HepG2 (cell line): Measurements from ENCODE around the gene NPHS1. TPM values are rescaled to one million over a fixed set of nuclear protein-coding genes. Genes with fewer than 3 reads are reported as not detected.

Source experiments
- ATAD3A ChIP-seq: sonication (generic); formaldehyde crosslinking; IDR thresholded peaks from 2 replicates; pipeline ENCODE4 v1.4.0; 2020; ENCODE audit warnings: missing genetic modification reagents
- ATRX ChIP-seq: sonication (generic); formaldehyde crosslinking; IDR thresholded peaks from 2 replicates; pipeline ENCODE4 v1.4.0; 2020; ENCODE audit warnings: missing genetic modification reagents, borderline replicate concordance
- FOXC1 ChIP-seq: sonication (generic); formaldehyde crosslinking; IDR thresholded peaks from 2 replicates; pipeline ENCODE4 v1.8.0; 2022; ENCODE audit warnings: mild to moderate bottlenecking, missing genetic modification reagents, borderline replicate concordance
- FOXK1 ChIP-seq: sonication (generic); formaldehyde crosslinking; IDR thresholded peaks from 2 replicates; pipeline ENCODE4 v1.4.0; 2020; ENCODE audit warnings: low read depth, missing genetic modification reagents, borderline replicate concordance
- KLF6 ChIP-seq: IDR thresholded peaks from 2 replicates; pipeline ENCODE4 v1.8.0; 2016; ENCODE audit warnings: missing biosample characterization, missing genetic modification reagents
- MIER2 ChIP-seq: IDR thresholded peaks from 2 replicates; pipeline ENCODE4 v1.6.1; 2016; ENCODE audit warnings: missing biosample characterization, missing genetic modification reagents
- MXD4 ChIP-seq: IDR thresholded peaks from 2 replicates; pipeline ENCODE4 v1.6.1; 2016; ENCODE audit warnings: mild to moderate bottlenecking, missing biosample characterization, missing genetic modification reagents
- NFAT5 ChIP-seq: sonication (generic); formaldehyde crosslinking; IDR thresholded peaks from 2 replicates; pipeline ENCODE4 v1.4.0; 2020; ENCODE audit warnings: missing genetic modification reagents
- RBM39 ChIP-seq: fragments of 200-400 bp; formaldehyde crosslinking; IDR thresholded peaks from one replicate; pipeline ENCODE4 v1.6.1; 2018; ENCODE audit warnings: antibody characterized with exemption, mild to moderate bottlenecking, low read depth, low read length; ENCODE audit not compliant: poor library complexity, severe bottlenecking
- SRSF1 ChIP-seq: fragments of 200-400 bp; formaldehyde crosslinking; optimal IDR thresholded peaks from 2 replicates; pipeline ENCODE3; 2017; ENCODE audit warnings: mild to moderate bottlenecking, low read depth, low read length, moderate library complexity
- SRY ChIP-seq: sonication (generic); formaldehyde crosslinking; IDR thresholded peaks from 2 replicates; pipeline ENCODE4 v1.8.0; 2022; ENCODE audit warnings: mild to moderate bottlenecking, missing genetic modification reagents
- TRIM24 ChIP-seq: sonication (generic); formaldehyde crosslinking; IDR thresholded peaks from 2 replicates; pipeline ENCODE4 v1.8.0; 2022; ENCODE audit warnings: mild to moderate bottlenecking, missing genetic modification reagents
- XRCC5 ChIP-seq: fragments of 200-400 bp; formaldehyde crosslinking; optimal IDR thresholded peaks from 2 replicates; pipeline ENCODE3; 2017; ENCODE audit warnings: mild to moderate bottlenecking, low read length
- ZNF329 ChIP-seq: sonication (generic); formaldehyde crosslinking; IDR thresholded peaks from 2 replicates; pipeline ENCODE4 v1.9.0; 2021; ENCODE audit warnings: low read depth, mild to moderate bottlenecking, missing genetic modification reagents
- ZNF598 ChIP-seq: sonication (generic); formaldehyde crosslinking; IDR thresholded peaks from 2 replicates; pipeline ENCODE4 v1.5.1; 2020; ENCODE audit warnings: mild to moderate bottlenecking, missing genetic modification reagents, borderline replicate concordance
- ZNF773 ChIP-seq: sonication (generic); formaldehyde crosslinking; IDR thresholded peaks from 2 replicates; pipeline ENCODE4 v1.4.0; 2020; ENCODE audit warnings: missing genetic modification reagents, borderline replicate concordance
- polyA plus RNA-seq, 8 experiments: library from polyadenylated mRNA; depleted of rRNA in 3 of 8; stranded (reverse) in 7 of 8; unstranded in 1 of 8; fragments of >200 nt; fragmentation: Illumina TruSeq in 4 of 8; extraction: Trizol in 4 of 8; gene quantifications; 2 replicates each; pipeline versions ENCODE4 v1.2.1 to v1.2.3, GENCODE V29; 2011 to 2016; ENCODE audit warnings: low read depth in 4 of 8, missing spikeins in 1 of 8, mixed read lengths in 1 of 8; ENCODE audit not compliant: insufficient read depth in 1 of 8
- total RNA-seq, 5 experiments: library from RNA; depleted of rRNA; stranded (reverse); fragments of >200 nt; fragmentation: Illumina TruSeq; extraction: Trizol; gene quantifications; 2 replicates each; pipeline ENCODE4 v1.2.3, GENCODE V29; 2016; ENCODE audit warnings: low read depth in 1 of 5
- TF ChIP-seq, protein P1 (sequence below): sonication (generic); formaldehyde crosslinking; IDR thresholded peaks from 2 replicates; pipeline ENCODE4 v1.4.0; 2020; ENCODE audit warnings: mild to moderate bottlenecking, missing genetic modification reagents
- TF ChIP-seq, protein P2 (sequence below): sonication (generic); formaldehyde crosslinking; IDR thresholded peaks from 2 replicates; pipeline ENCODE4 v1.8.0; 2022; ENCODE audit warnings: mild to moderate bottlenecking, missing genetic modification reagents

The NPHS1 gene
- total and polyA plus RNA-seq, 2 of the 13 experiments (the other 11 are each of a cell fraction or from before 2014, with no cell fraction given), result not detected

DNA sequence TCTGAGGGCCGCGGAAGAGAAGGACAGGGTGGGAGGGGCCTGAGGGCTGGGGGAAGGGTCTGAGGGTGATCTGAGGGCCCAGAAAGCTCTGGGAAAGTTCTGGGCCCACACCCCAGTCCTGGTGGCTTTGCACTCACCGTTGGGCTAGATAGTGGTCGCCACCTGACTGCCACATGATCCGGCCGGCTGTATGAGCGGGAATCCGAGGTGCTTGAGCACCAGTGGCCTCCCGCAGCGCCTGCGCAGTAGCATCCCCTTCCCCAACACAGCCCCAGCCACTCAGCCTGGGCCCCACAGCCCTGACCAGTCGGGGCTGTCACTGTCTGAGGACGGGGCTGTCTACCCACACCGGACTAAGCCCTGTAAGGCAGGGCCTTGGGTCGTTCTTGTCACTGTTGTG is 54.6 kb downstream of the NPHS1 start (continued):
- TF ChIP-seq SRY (CRISPR knock-in tag) (peak; percentile 70; the same call in 1 of the 2 replicates), FOXK1 (CRISPR knock-in tag) (no peak), MIER2 (CRISPR knock-in tag) (no peak), ZNF598 (CRISPR knock-in tag) (no peak), RBM39 (no peak), NFAT5 (CRISPR knock-in tag) (peak; percentile 79; the same call in 1 of the 2 replicates), TRIM24 (CRISPR knock-in tag) (no peak), ATAD3A (CRISPR knock-in tag) (no peak), XRCC5 (no peak), SRSF1 (no peak), ZNF329 (CRISPR knock-in tag) (0 out of 2 replicates have a peak, but pooled peaks have one; percentile 33), ZNF773 (CRISPR knock-in tag) (no peak), ATRX (CRISPR knock-in tag) (no peak), MXD4 (CRISPR knock-in tag) (no peak), FOXC1 (CRISPR knock-in tag) (peak; percentile 62; the same call in 1 of the 2 replicates), KLF6 (CRISPR knock-in tag) (0 out of 2 replicates have a peak, but pooled peaks have one; percentile 35)
- TF ChIP-seq, protein P1, sequence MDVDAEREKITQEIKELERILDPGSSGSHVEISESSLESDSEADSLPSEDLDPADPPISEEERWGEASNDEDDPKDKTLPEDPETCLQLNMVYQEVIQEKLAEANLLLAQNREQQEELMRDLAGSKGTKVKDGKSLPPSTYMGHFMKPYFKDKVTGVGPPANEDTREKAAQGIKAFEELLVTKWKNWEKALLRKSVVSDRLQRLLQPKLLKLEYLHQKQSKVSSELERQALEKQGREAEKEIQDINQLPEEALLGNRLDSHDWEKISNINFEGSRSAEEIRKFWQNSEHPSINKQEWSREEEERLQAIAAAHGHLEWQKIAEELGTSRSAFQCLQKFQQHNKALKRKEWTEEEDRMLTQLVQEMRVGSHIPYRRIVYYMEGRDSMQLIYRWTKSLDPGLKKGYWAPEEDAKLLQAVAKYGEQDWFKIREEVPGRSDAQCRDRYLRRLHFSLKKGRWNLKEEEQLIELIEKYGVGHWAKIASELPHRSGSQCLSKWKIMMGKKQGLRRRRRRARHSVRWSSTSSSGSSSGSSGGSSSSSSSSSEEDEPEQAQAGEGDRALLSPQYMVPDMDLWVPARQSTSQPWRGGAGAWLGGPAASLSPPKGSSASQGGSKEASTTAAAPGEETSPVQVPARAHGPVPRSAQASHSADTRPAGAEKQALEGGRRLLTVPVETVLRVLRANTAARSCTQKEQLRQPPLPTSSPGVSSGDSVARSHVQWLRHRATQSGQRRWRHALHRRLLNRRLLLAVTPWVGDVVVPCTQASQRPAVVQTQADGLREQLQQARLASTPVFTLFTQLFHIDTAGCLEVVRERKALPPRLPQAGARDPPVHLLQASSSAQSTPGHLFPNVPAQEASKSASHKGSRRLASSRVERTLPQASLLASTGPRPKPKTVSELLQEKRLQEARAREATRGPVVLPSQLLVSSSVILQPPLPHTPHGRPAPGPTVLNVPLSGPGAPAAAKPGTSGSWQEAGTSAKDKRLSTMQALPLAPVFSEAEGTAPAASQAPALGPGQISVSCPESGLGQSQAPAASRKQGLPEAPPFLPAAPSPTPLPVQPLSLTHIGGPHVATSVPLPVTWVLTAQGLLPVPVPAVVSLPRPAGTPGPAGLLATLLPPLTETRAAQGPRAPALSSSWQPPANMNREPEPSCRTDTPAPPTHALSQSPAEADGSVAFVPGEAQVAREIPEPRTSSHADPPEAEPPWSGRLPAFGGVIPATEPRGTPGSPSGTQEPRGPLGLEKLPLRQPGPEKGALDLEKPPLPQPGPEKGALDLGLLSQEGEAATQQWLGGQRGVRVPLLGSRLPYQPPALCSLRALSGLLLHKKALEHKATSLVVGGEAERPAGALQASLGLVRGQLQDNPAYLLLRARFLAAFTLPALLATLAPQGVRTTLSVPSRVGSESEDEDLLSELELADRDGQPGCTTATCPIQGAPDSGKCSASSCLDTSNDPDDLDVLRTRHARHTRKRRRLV (CRISPR knock-in tag), result no peak
- TF ChIP-seq, protein P2, sequence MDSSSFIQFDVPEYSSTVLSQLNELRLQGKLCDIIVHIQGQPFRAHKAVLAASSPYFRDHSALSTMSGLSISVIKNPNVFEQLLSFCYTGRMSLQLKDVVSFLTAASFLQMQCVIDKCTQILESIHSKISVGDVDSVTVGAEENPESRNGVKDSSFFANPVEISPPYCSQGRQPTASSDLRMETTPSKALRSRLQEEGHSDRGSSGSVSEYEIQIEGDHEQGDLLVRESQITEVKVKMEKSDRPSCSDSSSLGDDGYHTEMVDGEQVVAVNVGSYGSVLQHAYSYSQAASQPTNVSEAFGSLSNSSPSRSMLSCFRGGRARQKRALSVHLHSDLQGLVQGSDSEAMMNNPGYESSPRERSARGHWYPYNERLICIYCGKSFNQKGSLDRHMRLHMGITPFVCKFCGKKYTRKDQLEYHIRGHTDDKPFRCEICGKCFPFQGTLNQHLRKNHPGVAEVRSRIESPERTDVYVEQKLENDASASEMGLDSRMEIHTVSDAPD (CRISPR knock-in tag), result no peak
